HFFc6 (cell line): ENCODE measurements around the gene TPSB2. TPM values are rescaled to one million over a fixed set of nuclear protein-coding genes. Genes with fewer than 3 reads are reported as not detected.
"Not testable (repeated sequence)": the region's sequence is repeated elsewhere in the genome, so short reads cannot be mapped to it uniquely, and the experiment has no call there.

ENCODE experiments used
- DNase-seq: peaks from one replicate; pipeline ENCODE4 v3.0.0-alpha.2; 2018
- H3K27ac Mint-ChIP-seq: 2 replicates; pipeline ENCODE4 v1.8.0; 2020; ENCODE audit warnings: mild to moderate bottlenecking, mixed read lengths
- H3K27me3 Mint-ChIP-seq: 2 replicates; pipeline ENCODE4 v1.8.0; 2021; ENCODE audit warnings: mild to moderate bottlenecking, moderate library complexity, mixed read lengths; ENCODE audit not compliant: insufficient read depth
- H3K36me3 Mint-ChIP-seq: 2 replicates; pipeline ENCODE4 v1.8.0; 2021; ENCODE audit warnings: low read depth, mixed read lengths
- H3K4me1 Mint-ChIP-seq: 2 replicates; pipeline ENCODE4 v1.8.0; 2020; ENCODE audit warnings: low read depth, mixed read lengths
- H3K4me3 Mint-ChIP-seq: 2 replicates; pipeline ENCODE4 v1.8.0; 2020; ENCODE audit warnings: mild to moderate bottlenecking, moderate library complexity, mixed read lengths
- H3K9me3 Mint-ChIP-seq: 2 replicates; pipeline ENCODE4 v1.8.0; 2020; ENCODE audit warnings: mild to moderate bottlenecking, mixed read lengths
- total RNA-seq, 6 experiments: library from RNA; stranded (reverse); fragmentation: NEBNext Ultra II Directional; extraction: Animal tissue kit (Norgen Biotek cat#: 25700); gene quantifications; 2 replicates in 1 of 6; 3 replicates in 5 of 6; pipeline ENCODE4 v1.2.3, GENCODE V29; 2021
- TF ChIP-seq, protein P1 (sequence below): fragments of 200-600 bp; sonication (generic); IDR thresholded peaks from 2 replicates; pipeline ENCODE4 v1.5.0; 2021; ENCODE audit warnings: antibody characterized with exemption, mild to moderate bottlenecking

TPSB2 gene
- total RNA-seq, 6 experiments from 2014 or later, result not detected

DNA sequence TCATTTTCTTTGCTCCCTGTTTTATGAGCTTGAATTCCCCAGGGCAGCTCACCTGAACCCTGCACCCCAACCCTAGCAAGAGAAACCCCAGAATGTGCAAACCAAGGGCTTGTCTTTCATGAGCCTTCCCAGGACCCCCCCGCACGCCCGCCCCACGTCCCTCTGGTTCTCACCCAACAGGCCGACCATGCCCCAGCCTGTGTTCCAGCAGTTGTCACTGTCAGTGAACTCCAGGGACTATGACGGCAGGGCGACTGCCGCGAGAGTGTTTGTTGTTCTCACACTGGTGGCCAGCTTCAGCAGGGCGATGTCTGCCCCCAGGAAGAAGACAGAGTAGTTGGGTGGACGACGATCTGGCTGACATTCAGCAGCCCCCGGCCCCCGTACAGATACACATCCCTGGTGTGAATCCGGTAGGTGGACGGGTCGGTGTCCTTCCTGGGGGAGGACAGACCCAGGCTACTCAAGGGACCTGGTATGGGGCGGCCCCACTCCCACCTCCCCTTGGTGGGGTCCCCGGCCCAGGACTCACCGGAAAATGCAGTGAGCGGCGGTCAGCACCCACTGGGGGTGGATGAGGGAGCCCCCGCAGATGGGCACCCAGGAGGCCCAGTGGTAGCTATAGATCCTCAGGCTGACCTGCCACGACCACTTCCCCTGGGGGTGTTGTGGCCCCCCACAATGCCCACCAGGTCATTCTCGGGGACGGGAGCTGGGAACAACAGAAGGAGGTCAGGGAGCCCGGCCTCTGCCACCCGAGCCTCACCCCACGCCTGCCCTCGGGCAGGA lies 46.0 kb upstream of the TPSB2 start:
- Mint-ChIP-seq H3K9me3 (no peaks in the 10 kb centered on the region), H3K36me3 (no peaks in the 10 kb centered on the region), H3K27me3 (peaks cover 19% of the 10 kb centered on the region), H3K4me1 (no peaks in the 10 kb centered on the region), H3K27ac (no peak overlapping the region), H3K4me3 (no peak overlapping the region)
- DNase-seq, result no peak
- TF ChIP-seq, protein P1, sequence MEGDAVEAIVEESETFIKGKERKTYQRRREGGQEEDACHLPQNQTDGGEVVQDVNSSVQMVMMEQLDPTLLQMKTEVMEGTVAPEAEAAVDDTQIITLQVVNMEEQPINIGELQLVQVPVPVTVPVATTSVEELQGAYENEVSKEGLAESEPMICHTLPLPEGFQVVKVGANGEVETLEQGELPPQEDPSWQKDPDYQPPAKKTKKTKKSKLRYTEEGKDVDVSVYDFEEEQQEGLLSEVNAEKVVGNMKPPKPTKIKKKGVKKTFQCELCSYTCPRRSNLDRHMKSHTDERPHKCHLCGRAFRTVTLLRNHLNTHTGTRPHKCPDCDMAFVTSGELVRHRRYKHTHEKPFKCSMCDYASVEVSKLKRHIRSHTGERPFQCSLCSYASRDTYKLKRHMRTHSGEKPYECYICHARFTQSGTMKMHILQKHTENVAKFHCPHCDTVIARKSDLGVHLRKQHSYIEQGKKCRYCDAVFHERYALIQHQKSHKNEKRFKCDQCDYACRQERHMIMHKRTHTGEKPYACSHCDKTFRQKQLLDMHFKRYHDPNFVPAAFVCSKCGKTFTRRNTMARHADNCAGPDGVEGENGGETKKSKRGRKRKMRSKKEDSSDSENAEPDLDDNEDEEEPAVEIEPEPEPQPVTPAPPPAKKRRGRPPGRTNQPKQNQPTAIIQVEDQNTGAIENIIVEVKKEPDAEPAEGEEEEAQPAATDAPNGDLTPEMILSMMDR, result no peak

DNA sequence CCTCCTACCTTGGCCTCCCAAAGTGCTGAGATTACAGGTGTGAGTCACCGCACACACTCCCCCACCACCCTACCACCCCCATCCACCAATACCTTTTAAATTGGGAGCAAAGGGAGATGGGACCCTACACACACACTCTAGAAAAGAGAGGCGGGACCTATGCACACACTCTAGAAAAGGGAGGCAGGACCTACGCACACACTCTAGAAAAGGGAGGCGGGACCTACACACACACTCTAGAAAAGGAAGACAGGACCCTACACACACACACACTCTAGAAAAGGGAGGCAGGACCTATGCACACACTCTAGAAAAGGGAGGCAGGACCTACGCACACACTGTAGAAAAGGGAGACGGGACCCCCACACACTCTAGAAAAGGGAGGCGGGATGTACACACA lies 44.8 kb upstream of the TPSB2 start:
- TF ChIP-seq, protein P1, result no peak
- Mint-ChIP-seq H3K27ac (no peak overlapping the region), H3K4me1 (no peaks in the 10 kb centered on the region), H3K9me3 (no peaks in the 10 kb centered on the region), H3K4me3 (no peak overlapping the region), H3K27me3 (peaks cover 21% of the 10 kb centered on the region), H3K36me3 (no peaks in the 10 kb centered on the region)
- DNase-seq, result no peak

DNA sequence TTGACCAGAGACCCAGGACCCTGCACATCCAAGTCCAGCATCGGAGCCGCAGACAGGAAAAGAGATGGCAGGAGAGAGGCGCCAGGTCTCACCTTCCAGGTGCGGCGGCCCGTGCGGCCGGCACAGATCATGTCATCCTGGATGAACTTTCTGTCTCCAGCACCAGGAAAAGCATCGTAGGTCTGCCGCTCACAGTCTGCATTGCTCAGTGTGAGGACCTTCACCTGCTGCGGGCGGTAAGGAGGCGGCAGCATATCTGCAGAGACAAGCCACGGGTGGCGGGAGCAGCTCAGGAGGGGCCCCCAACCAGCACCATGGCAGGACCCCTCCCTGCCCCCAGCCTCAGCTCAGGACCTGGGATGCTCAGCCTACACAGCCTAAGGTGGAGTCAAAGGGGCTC lies 43.8 kb upstream of the TPSB2 start:
- Mint-ChIP-seq H3K27ac (no peak overlapping the region), H3K4me3 (no peak overlapping the region), H3K4me1 (no peaks in the 10 kb centered on the region), H3K36me3 (no peaks in the 10 kb centered on the region), H3K27me3 (peaks cover 22% of the 10 kb centered on the region), H3K9me3 (no peaks in the 10 kb centered on the region)
- no peak for DNase-seq
- TF ChIP-seq, protein P1, result no peak

DNA sequence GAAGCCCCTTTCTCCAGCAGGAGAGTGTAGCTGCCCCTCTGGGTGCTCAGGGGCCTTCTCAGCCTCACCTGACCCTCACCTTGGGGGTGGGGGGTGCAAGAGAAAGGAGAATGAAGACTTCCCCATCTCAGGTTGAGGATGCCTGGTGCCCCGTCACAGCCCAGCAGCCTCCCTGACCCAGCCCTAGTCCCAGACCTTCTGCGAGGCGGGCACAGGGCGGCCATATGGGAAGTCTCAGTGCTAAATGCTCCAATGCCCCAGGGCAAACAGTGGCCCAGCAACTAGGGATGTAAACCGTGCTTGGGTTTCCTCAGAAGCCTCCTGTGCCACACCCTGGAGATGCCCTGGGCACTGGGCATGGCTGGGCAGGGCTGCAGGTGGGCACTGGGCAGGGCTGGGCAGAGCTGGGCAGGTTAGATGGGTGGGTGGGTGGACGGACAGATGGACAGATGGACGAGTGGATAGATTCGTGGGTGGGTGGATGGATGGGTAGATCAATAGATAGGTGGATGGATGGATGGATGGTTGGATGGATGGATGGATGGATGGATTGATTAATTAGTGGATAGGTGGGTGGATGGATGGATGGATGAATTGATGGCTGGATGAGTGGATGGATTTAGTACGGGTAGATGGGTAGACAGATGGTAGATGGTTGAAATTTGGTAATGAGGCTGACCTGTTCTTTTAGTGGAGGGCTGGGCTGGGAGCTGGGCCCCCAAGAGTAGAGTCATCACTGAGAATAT lies 42.6 kb upstream of the TPSB2 start:
- TF ChIP-seq, protein P1, result no peak
- Mint-ChIP-seq H3K27ac (no peak overlapping the region), H3K9me3 (no peaks in the 10 kb centered on the region), H3K27me3 (peaks cover 15% of the 10 kb centered on the region), H3K4me3 (no peak overlapping the region), H3K36me3 (no peaks in the 10 kb centered on the region), H3K4me1 (no peaks in the 10 kb centered on the region)
- DNase-seq, result no peak

DNA sequence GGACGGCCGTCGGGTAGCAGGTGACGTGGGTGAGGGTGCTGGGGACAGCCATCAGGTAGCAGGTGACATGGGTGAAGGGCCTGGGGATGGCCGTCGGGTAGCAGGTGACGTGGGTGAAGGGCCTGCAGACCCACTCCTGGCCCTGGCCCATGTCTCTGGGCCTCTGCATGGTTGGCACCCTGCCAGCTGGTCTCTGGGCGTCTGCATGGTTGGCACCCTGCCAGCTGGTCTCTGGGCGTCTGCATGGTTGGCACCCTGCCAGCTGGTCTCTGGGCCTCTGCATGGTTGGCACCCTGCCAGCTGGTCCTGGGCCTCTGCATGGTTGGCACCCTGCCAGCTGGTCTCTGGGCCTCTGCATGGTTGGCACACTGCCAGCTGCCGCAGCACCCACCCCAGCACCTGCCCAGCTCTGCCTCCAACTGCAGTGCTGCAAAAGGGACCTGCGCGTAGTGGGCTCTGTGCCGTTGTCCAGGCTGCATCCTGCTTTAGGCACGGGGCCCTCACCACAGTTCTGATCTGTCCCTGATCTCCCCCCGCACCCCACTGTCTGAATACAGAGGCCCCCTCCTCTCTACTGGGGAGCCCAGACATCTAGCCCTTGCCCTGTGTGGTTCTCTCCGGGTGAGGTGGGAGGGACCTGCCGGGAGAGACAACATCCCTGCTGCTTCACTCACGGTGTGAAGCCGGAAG lies 41.9 kb upstream of the TPSB2 start:
- H3K36me3 Mint-ChIP-seq, H3K4me3 Mint-ChIP-seq, H3K9me3 Mint-ChIP-seq, H3K4me1 Mint-ChIP-seq, DNase-seq, H3K27ac Mint-ChIP-seq: not testable (repeated sequence)
- H3K27me3 Mint-ChIP-seq, result peaks cover 16% of the 10 kb centered on the region

DNA sequence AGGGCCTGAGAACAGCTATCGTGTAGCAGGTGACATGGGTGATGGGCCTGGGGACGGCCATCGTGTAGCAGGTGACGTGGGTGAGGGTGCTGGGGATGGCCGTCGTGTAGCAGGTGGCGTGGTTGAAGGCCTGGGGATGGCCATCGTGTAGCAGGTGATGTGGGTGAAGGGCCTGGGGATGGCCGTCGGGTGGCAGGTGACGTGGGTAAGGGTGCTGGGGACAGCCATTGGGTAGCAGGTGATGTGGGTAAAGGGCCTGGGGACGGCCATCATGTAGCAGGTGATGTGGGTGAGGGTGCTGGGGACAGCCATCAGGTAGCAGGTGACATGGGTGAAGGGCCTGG lies 41.4 kb upstream of the TPSB2 start:
- Mint-ChIP-seq H3K36me3 (no peaks in the 10 kb centered on the region), H3K4me3 (no peak overlapping the region), H3K9me3 (peaks cover 2% of the 10 kb centered on the region; the same call in 1 of the 2 replicates), H3K27me3 (peaks cover 16% of the 10 kb centered on the region), H3K4me1 (no peaks in the 10 kb centered on the region), H3K27ac (no peak overlapping the region)
- no peak for DNase-seq
- TF ChIP-seq, protein P1, result no peak

DNA sequence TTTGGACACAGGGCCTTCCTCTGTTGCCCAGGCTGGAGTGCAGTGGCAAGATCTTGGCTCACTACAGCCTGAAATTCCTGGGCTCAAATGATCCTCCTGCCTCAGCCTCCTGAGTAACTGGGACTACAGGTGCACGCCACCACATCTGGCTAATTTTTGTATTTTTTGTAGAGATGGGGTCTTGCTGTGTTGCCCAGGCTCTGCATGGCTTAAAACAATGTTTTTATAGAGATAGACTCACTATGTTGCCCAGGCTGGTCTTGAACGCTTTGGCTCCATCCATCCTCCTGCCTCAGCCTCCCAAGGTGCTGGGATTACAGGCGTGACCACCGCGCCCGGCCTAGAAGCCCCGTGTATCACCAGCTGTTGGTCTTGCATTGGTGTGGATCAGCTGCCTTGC lies 39.4 kb upstream of the TPSB2 start:
- H3K27ac Mint-ChIP-seq, H3K4me1 Mint-ChIP-seq: not testable (repeated sequence)
- H3K27me3 Mint-ChIP-seq, result peaks cover 11% of the 10 kb centered on the region

More for the DNA sequence above, 39.4 kb upstream of the TPSB2 start:
- not testable (repeated sequence) for H3K36me3 Mint-ChIP-seq, H3K9me3 Mint-ChIP-seq, H3K4me3 Mint-ChIP-seq, DNase-seq
